ENCODE data around the gene UMODL1. TPM values are rescaled to one million over a fixed set of nuclear protein-coding genes. Genes with fewer than 3 reads are reported as not detected.

UMODL1 gene
- total and polyA plus RNA-seq, 3 donors from 2014 or later = 1.7 to 7.8 (median 6.8) TPM

GRCh38 chr21:42163511-42163863 is 92.4 kb downstream of the UMODL1 start:
- no peaks in the 10 kb centered on the region for H3K4me1 ChIP-seq
- whole genome bisulfite sequencing, 2 donors = 89 to 94% methylated on average over 10 of the region's 10 CpGs
- DNase-seq = no peak
- no peak overlapping the region for H3K4me3 ChIP-seq
- H3K36me3 ChIP-seq (ENCODE audit: low read depth, missing control alignments) = no peaks in the 10 kb centered on the region
- intact Hi-C loops (cut with DNase I; ENCODE audit: low total_unique reads) = no loop called here
- TF ChIP-seq POLR2A (IDR thresholded peaks at IDR 0.05) = no peak
- TF ChIP-seq CTCF (IDR thresholded peaks at IDR 0.05) = no peak
- H3K9me3 ChIP-seq = no peaks in the 10 kb centered on the region
- H3K27me3 ChIP-seq = no peaks in the 10 kb centered on the region
- no peak overlapping the region for H3K27ac ChIP-seq

- H3K4me1 ChIP-seq = no peaks in the 10 kb centered on the region
- H3K27me3 ChIP-seq = no peaks in the 10 kb centered on the region
- intact Hi-C loops (cut with DNase I; ENCODE audit: low total_unique reads) = no loop called here
- TF ChIP-seq POLR2A (IDR thresholded peaks at IDR 0.05) (no peak), CTCF (IDR thresholded peaks at IDR 0.05) (no peak)
- no peaks in the 10 kb centered on the region for H3K36me3 ChIP-seq (ENCODE audit: low read depth, missing control alignments)
- WGBS, 2 donors = 60 to 63% methylated on average over 7 of the region's 7 CpGs
- H3K4me3 ChIP-seq = no peak overlapping the region
- H3K9me3 ChIP-seq = no peaks in the 10 kb centered on the region
- H3K27ac ChIP-seq = no peak overlapping the region
- DNase-seq = peak; percentile 48
Measured at GRCh38 chr21:42164064-42164789, 93.1 kb downstream of the UMODL1 start.

- Histone ChIP-seq H3K4me1 (no peaks in the 10 kb centered on the region), H3K27ac (no peak overlapping the region), H3K27me3 (no peaks in the 10 kb centered on the region), H3K36me3 (ENCODE audit: low read depth, missing control alignments) (no peaks in the 10 kb centered on the region), H3K4me3 (no peak overlapping the region), H3K9me3 (no peaks in the 10 kb centered on the region)
- DNase-seq = no peak
- intact Hi-C loops (cut with DNase I; ENCODE audit: low total_unique reads) = no loop called here
- WGBS, 2 donors = 53 to 61% methylated on average over 4 of the region's 4 CpGs
- TF ChIP-seq CTCF (IDR thresholded peaks at IDR 0.05) (no peak), POLR2A (IDR thresholded peaks at IDR 0.05) (no peak)
Measured at GRCh38 chr21:42164818-42165217, 93.7 kb downstream of the UMODL1 start.

GRCh38 chr21:42165901-42166300 is 94.8 kb downstream of the UMODL1 start:
- no peak overlapping the region for H3K4me3 ChIP-seq
- intact Hi-C loops (cut with DNase I; ENCODE audit: low total_unique reads) = no loop called here
- DNase-seq = peak; percentile 4
- H3K36me3 ChIP-seq (ENCODE audit: low read depth, missing control alignments) = no peaks in the 10 kb centered on the region
- no peak overlapping the region for H3K27ac ChIP-seq
- H3K9me3 ChIP-seq = no peaks in the 10 kb centered on the region
- 76 to 88% methylated on average over 18 of the region's 18 CpGs for WGBS, 2 donors
- H3K27me3 ChIP-seq = no peaks in the 10 kb centered on the region
- TF ChIP-seq POLR2A (IDR thresholded peaks at IDR 0.05) (no peak), CTCF (IDR thresholded peaks at IDR 0.05) (no peak)
- H3K4me1 ChIP-seq = no peaks in the 10 kb centered on the region

- Histone ChIP-seq H3K9me3 (no peaks in the 10 kb centered on the region), H3K27me3 (no peaks in the 10 kb centered on the region), H3K36me3 (ENCODE audit: low read depth, missing control alignments) (no peaks in the 10 kb centered on the region), H3K4me1 (no peaks in the 10 kb centered on the region), H3K27ac (no peak overlapping the region), H3K4me3 (no peak overlapping the region)
- intact Hi-C loops (cut with DNase I; ENCODE audit: low total_unique reads) = no loop called here
- no peak for DNase-seq
- no peak for TF ChIP-seq CTCF (IDR thresholded peaks at IDR 0.05)
- no peak for TF ChIP-seq POLR2A (IDR thresholded peaks at IDR 0.05)
Measured at GRCh38 chr21:42169758-42170157, 98.6 kb downstream of the UMODL1 start.

All from testis (tissue), 3 donors.